HepG2 (cell line): ENCODE results near the gene MTARC1. TPM values are rescaled to one million over a fixed set of nuclear protein-coding genes. Genes with fewer than 3 reads are reported as not detected.

ENCODE experiments used
- GATA4 ChIP-seq: sonication (generic); IDR thresholded peaks from 2 replicates; pipeline ENCODE4 v1.6.1; 2016; ENCODE audit warnings: antibody characterized with exemption, low read depth, borderline replicate concordance
- GLI4 ChIP-seq: sonication (generic); formaldehyde crosslinking; IDR thresholded peaks from 2 replicates; pipeline ENCODE4 v1.5.1; 2020; ENCODE audit warnings: missing genetic modification reagents, mild to moderate bottlenecking, moderate library complexity, borderline replicate concordance
- HES4 ChIP-seq: sonication (generic); formaldehyde crosslinking; IDR thresholded peaks from 2 replicates; pipeline ENCODE4 v1.9.0; 2021; ENCODE audit warnings: mild to moderate bottlenecking, missing genetic modification reagents, borderline replicate concordance
- NONO ChIP-seq, 2 experiments: fragments of 450-650 bp in 1 of 2; sonication (generic) in 1 of 2; formaldehyde crosslinking in 1 of 2; IDR thresholded peaks in 1 of 2; conservative IDR thresholded peaks in 1 of 2; 2 replicates each; pipeline versions ENCODE4 v1.6.1 to v1.8.0; 2017 to 2022; ENCODE audit warnings: mild to moderate bottlenecking in 1 of 2, missing genetic modification reagents in 1 of 2, moderate library complexity in 1 of 2
- ONECUT2 ChIP-seq: sonication (generic); formaldehyde crosslinking; IDR thresholded peaks from 2 replicates; pipeline ENCODE4 v1.4.0; 2020; ENCODE audit warnings: missing genetic modification reagents
- REXO4 ChIP-seq: sonication (generic); formaldehyde crosslinking; IDR thresholded peaks from 2 replicates; pipeline ENCODE4 v1.8.0; 2022; ENCODE audit warnings: missing genetic modification reagents, mild to moderate bottlenecking, borderline replicate concordance
- SATB2 ChIP-seq: sonication (generic); formaldehyde crosslinking; IDR thresholded peaks from 2 replicates; pipeline ENCODE4 v1.5.0; 2020; ENCODE audit warnings: missing genetic modification reagents
- TFAP4 ChIP-seq: sonication (generic); IDR thresholded peaks from 2 replicates; pipeline ENCODE4 v1.6.1; 2016; ENCODE audit warnings: low read depth, borderline replicate concordance
- THRA ChIP-seq: sonication (generic); formaldehyde crosslinking; IDR thresholded peaks from 2 replicates; pipeline ENCODE4 v1.4.0; 2020; ENCODE audit warnings: missing genetic modification reagents, borderline replicate concordance
- YEATS2 ChIP-seq: sonication (generic); formaldehyde crosslinking; IDR thresholded peaks from 2 replicates; pipeline ENCODE4 v1.4.0; 2020; ENCODE audit warnings: missing genetic modification reagents, borderline replicate concordance
- ZBTB38 ChIP-seq: sonication (generic); formaldehyde crosslinking; IDR thresholded peaks from 2 replicates; pipeline ENCODE4 v1.5.1; 2020; ENCODE audit warnings: mild to moderate bottlenecking, missing genetic modification reagents
- ZBTB4 ChIP-seq: sonication (generic); formaldehyde crosslinking; IDR thresholded peaks from 2 replicates; pipeline ENCODE4 v1.4.0; 2020; ENCODE audit warnings: missing genetic modification reagents, mild to moderate bottlenecking, borderline replicate concordance
- ZKSCAN8 ChIP-seq: IDR thresholded peaks from 2 replicates; pipeline ENCODE4 v1.6.1; 2016; ENCODE audit warnings: borderline replicate concordance, missing genetic modification reagents, missing compliant biosample characterization
- ZNF280B ChIP-seq: sonication (generic); formaldehyde crosslinking; IDR thresholded peaks from 2 replicates; pipeline ENCODE4 v1.5.0; 2020; ENCODE audit warnings: missing genetic modification reagents, mild to moderate bottlenecking, borderline replicate concordance
- ZNF333 ChIP-seq: sonication (generic); formaldehyde crosslinking; IDR thresholded peaks from 2 replicates; pipeline ENCODE4 v1.4.0; 2020; ENCODE audit warnings: mild to moderate bottlenecking, missing genetic modification reagents, borderline replicate concordance
- ZNF34 ChIP-seq: sonication (generic); formaldehyde crosslinking; IDR thresholded peaks from 2 replicates; pipeline ENCODE4 v1.4.0; 2020; ENCODE audit warnings: mild to moderate bottlenecking, missing genetic modification reagents, borderline replicate concordance
- ZNF562 ChIP-seq: sonication (generic); formaldehyde crosslinking; IDR thresholded peaks from 2 replicates; pipeline ENCODE4 v1.8.0; 2022; ENCODE audit warnings: missing genetic modification reagents, borderline replicate concordance
- ZNF572 ChIP-seq: sonication (generic); formaldehyde crosslinking; IDR thresholded peaks from 2 replicates; pipeline ENCODE4 v1.5.1; 2020; ENCODE audit warnings: mild to moderate bottlenecking, missing genetic modification reagents
- polyA plus RNA-seq, 8 experiments: library from polyadenylated mRNA; depleted of rRNA in 3 of 8; stranded (reverse) in 7 of 8; unstranded in 1 of 8; fragments of >200 nt; fragmentation: Illumina TruSeq in 4 of 8; extraction: Trizol in 4 of 8; gene quantifications; 2 replicates each; pipeline versions ENCODE4 v1.2.1 to v1.2.3, GENCODE V29; 2011 to 2016; ENCODE audit warnings: low read depth in 4 of 8, missing spikeins in 1 of 8, mixed read lengths in 1 of 8; ENCODE audit not compliant: insufficient read depth in 1 of 8
- total RNA-seq, 5 experiments: library from RNA; depleted of rRNA; stranded (reverse); fragments of >200 nt; fragmentation: Illumina TruSeq; extraction: Trizol; gene quantifications; 2 replicates each; pipeline ENCODE4 v1.2.3, GENCODE V29; 2016; ENCODE audit warnings: low read depth in 1 of 5

The MTARC1 gene
- total and polyA plus RNA-seq, 2 of the 13 experiments (the other 11 are each of a cell fraction or from before 2014, with no cell fraction given): 19.4 to 106 TPM

GRCh38 chr1:220748089-220748934, 38.4 kb upstream of the MTARC1 start, which contains the start of gene MTARC2 (continued):
- no peak for TF ChIP-seq NONO (IDR thresholded peaks at IDR 0.05)
- TF ChIP-seq NONO (CRISPR knock-in tag; conservative IDR thresholded peaks at IDR 0.05): peak; percentile 68
- 0 out of 2 replicates have a peak, but pooled peaks have one; percentile 38 for TF ChIP-seq GLI4 (CRISPR knock-in tag)
- peak; percentile 66; the same call in 1 of the 2 replicates for TF ChIP-seq ZBTB4 (CRISPR knock-in tag)
- TF ChIP-seq ZKSCAN8: 0 out of 2 replicates have a peak, but pooled peaks have one; percentile 40
- TF ChIP-seq ZBTB38: peak; percentile 50; the same call in 1 of the 2 replicates
- peak; percentile 47; the same call in 1 of the 2 replicates for TF ChIP-seq ZNF562 (CRISPR knock-in tag)
- TF ChIP-seq ONECUT2 (CRISPR knock-in tag): no peak
- TF ChIP-seq TFAP4: no peak
- TF ChIP-seq ZNF280B (CRISPR knock-in tag): peak; percentile 67
- TF ChIP-seq ZNF34 (CRISPR knock-in tag): 0 out of 2 replicates have a peak, but pooled peaks have one; percentile 39
- no peak for TF ChIP-seq REXO4 (CRISPR knock-in tag)
- 0 out of 2 replicates have a peak, but pooled peaks have one; percentile 65 for TF ChIP-seq SATB2 (CRISPR knock-in tag)
- TF ChIP-seq GATA4: peak; percentile 14; the same call in 1 of the 2 replicates
- TF ChIP-seq THRA (CRISPR knock-in tag): no peak
- TF ChIP-seq ZNF572 (CRISPR knock-in tag): no peak
- TF ChIP-seq HES4 (CRISPR knock-in tag): 0 out of 2 replicates have a peak, but pooled peaks have one; percentile 53
- peak; percentile 23; the same call in 1 of the 2 replicates for TF ChIP-seq YEATS2 (CRISPR knock-in tag)
- TF ChIP-seq ZNF333 (CRISPR knock-in tag): peak; percentile 49; the same call in 1 of the 2 replicates
